SK-N-SH treated with all-trans-retinoic acid at 6 μM for 48 hours (cell line): ENCODE results near the gene TMEM94.

Experiments
- ATAC-seq: fragments of 200-7000 bp; cut with Tn5 transposase; 3 replicates; pipeline ENCODE4 v1.9.1; 2020; ENCODE audit warnings: mild to moderate bottlenecking, moderate library complexity
- ARNTL ChIP-seq: fragments of 450-650 bp; formaldehyde crosslinking; IDR thresholded peaks from 2 replicates; pipeline ENCODE4 v1.5.0; 2020; ENCODE audit warnings: low read depth, mild to moderate bottlenecking, moderate library complexity, borderline replicate concordance
- BACH2 ChIP-seq: fragments of 250-450 bp; sonication (Bioruptor Pico); IDR thresholded peaks from 2 replicates; pipeline ENCODE4 v1.9.0; 2021; ENCODE audit warnings: mild to moderate bottlenecking, borderline replicate concordance
- CSDC2 ChIP-seq: fragments of 250-450 bp; sonication (Bioruptor Pico); IDR thresholded peaks from 2 replicates; pipeline ENCODE4 v1.5.0; 2020; ENCODE audit warnings: mild to moderate bottlenecking, moderate library complexity
- ESRRG ChIP-seq: fragments of 250-450 bp; sonication (Bioruptor Pico); IDR thresholded peaks from 2 replicates; pipeline ENCODE4 v1.6.1; 2021; ENCODE audit warnings: mild to moderate bottlenecking
- GLIS3 ChIP-seq: fragments of 250-450 bp; sonication (Bioruptor Pico); IDR thresholded peaks from 2 replicates; pipeline ENCODE4 v1.5.0; 2020; ENCODE audit warnings: mild to moderate bottlenecking, moderate library complexity
- OSR1 ChIP-seq: fragments of 250-450 bp; sonication (Bioruptor Pico); IDR thresholded peaks from 2 replicates; pipeline ENCODE4 v1.8.0; 2022; ENCODE audit warnings: moderate library complexity, mild to moderate bottlenecking, inconsistent platforms
- PPARA ChIP-seq: fragments of 250-450 bp; sonication (Bioruptor Pico); IDR thresholded peaks from 2 replicates; pipeline ENCODE4 v1.5.0; 2020; ENCODE audit warnings: mild to moderate bottlenecking, borderline replicate concordance
- SNAI2 ChIP-seq: fragments of 250-450 bp; sonication (Bioruptor Pico); IDR thresholded peaks from 2 replicates; pipeline ENCODE4 v1.5.0; 2020; ENCODE audit warnings: mild to moderate bottlenecking, moderate library complexity
- TCF4 ChIP-seq: fragments of 250-450 bp; sonication (Bioruptor Pico); IDR thresholded peaks from 2 replicates; pipeline ENCODE4 v1.8.0; 2021; ENCODE audit warnings: mild to moderate bottlenecking, moderate library complexity, borderline replicate concordance
- TOX ChIP-seq: fragments of 250-450 bp; sonication (Bioruptor Pico); IDR thresholded peaks from 2 replicates; pipeline ENCODE4 v1.8.0; 2021; ENCODE audit warnings: mild to moderate bottlenecking, moderate library complexity, borderline replicate concordance
- ZC3H10 ChIP-seq: fragments of 250-450 bp; sonication (Bioruptor Pico); IDR thresholded peaks from 2 replicates; pipeline ENCODE4 v1.5.1; 2021; ENCODE audit warnings: mild to moderate bottlenecking, moderate library complexity
- ZFP3 ChIP-seq: fragments of 250-450 bp; sonication (Bioruptor Pico); IDR thresholded peaks from 2 replicates; pipeline ENCODE4 v1.5.0; 2020; ENCODE audit warnings: mild to moderate bottlenecking, moderate library complexity
- ZFP30 ChIP-seq: fragments of 450-650 bp; formaldehyde crosslinking; IDR thresholded peaks from 2 replicates; pipeline ENCODE4 v1.5.0; 2022; ENCODE audit warnings: mild to moderate bottlenecking, moderate library complexity
- ZNF565 ChIP-seq: fragments of 450-650 bp; formaldehyde crosslinking; conservative IDR thresholded peaks from 2 replicates; pipeline ENCODE4 v1.5.0; 2020; ENCODE audit warnings: low read depth, mild to moderate bottlenecking, moderate library complexity
- ZNF70 ChIP-seq: fragments of 450-650 bp; formaldehyde crosslinking; IDR thresholded peaks from 2 replicates; pipeline ENCODE4 v1.5.0; 2020; ENCODE audit warnings: mild to moderate bottlenecking, moderate library complexity
- ZNF8 ChIP-seq: fragments of 450-650 bp; formaldehyde crosslinking; IDR thresholded peaks from 2 replicates; pipeline ENCODE4 v1.5.0; 2020; ENCODE audit warnings: mild to moderate bottlenecking, moderate library complexity
- TF ChIP-seq, protein P1 (sequence below): fragments of 250-450 bp; sonication (Bioruptor Pico); IDR thresholded peaks from 2 replicates; pipeline ENCODE4 v1.5.1; 2020; ENCODE audit warnings: low read depth, mild to moderate bottlenecking, moderate library complexity
- TF ChIP-seq, protein P2 (sequence below): fragments of 250-450 bp; sonication (Bioruptor Pico); IDR thresholded peaks from 2 replicates; pipeline ENCODE4 v1.5.0; 2020; ENCODE audit warnings: mild to moderate bottlenecking, moderate library complexity
- TF ChIP-seq, protein P3 (sequence below): fragments of 250-450 bp; sonication (Bioruptor Pico); IDR thresholded peaks from 2 replicates; pipeline ENCODE4 v1.8.0; 2020; ENCODE audit warnings: mild to moderate bottlenecking, moderate library complexity, borderline replicate concordance
- TF ChIP-seq, protein P4 (sequence below): fragments of 250-450 bp; sonication (Bioruptor Pico); IDR thresholded peaks from 2 replicates; pipeline ENCODE4 v1.5.1; 2021; ENCODE audit warnings: mild to moderate bottlenecking, moderate library complexity

The TMEM94 gene

DNA sequence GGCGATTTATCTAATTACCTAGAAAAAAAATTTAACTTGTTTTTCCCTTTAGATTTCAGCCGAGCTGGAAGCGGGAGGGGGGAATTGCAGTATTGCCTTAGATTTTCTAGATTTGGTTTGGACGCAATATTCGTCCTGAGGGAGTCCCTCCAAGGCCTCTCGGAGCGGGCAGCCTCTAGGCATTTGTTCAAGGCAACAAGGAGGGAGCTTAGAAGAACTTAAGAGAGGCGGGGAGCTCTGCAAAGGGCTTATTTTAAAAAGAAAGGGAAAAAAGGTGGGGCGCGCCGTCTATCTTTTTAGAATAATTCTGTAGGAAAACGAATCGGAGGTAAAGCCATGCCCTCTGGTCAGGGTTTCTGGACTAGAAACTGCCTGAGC lies 407 bp upstream of the TMEM94 start:
- ATAC-seq: peak; percentile 46
- no peak for TF ChIP-seq ARNTL (CRISPR knock-in tag)
- TF ChIP-seq ZFP3: no peak
- TF ChIP-seq, protein P1, sequence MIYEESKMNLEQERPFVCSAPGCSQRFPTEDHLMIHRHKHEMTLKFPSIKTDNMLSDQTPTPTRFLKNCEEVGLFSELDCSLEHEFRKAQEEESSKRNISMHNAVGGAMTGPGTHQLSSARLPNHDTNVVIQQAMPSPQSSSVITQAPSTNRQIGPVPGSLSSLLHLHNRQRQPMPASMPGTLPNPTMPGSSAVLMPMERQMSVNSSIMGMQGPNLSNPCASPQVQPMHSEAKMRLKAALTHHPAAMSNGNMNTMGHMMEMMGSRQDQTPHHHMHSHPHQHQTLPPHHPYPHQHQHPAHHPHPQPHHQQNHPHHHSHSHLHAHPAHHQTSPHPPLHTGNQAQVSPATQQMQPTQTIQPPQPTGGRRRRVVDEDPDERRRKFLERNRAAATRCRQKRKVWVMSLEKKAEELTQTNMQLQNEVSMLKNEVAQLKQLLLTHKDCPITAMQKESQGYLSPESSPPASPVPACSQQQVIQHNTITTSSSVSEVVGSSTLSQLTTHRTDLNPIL (CRISPR knock-in tag): no peak
- no peak for TF ChIP-seq ESRRG (CRISPR knock-in tag)
- no peak for TF ChIP-seq ZNF8 (CRISPR knock-in tag)
- TF ChIP-seq, protein P2, sequence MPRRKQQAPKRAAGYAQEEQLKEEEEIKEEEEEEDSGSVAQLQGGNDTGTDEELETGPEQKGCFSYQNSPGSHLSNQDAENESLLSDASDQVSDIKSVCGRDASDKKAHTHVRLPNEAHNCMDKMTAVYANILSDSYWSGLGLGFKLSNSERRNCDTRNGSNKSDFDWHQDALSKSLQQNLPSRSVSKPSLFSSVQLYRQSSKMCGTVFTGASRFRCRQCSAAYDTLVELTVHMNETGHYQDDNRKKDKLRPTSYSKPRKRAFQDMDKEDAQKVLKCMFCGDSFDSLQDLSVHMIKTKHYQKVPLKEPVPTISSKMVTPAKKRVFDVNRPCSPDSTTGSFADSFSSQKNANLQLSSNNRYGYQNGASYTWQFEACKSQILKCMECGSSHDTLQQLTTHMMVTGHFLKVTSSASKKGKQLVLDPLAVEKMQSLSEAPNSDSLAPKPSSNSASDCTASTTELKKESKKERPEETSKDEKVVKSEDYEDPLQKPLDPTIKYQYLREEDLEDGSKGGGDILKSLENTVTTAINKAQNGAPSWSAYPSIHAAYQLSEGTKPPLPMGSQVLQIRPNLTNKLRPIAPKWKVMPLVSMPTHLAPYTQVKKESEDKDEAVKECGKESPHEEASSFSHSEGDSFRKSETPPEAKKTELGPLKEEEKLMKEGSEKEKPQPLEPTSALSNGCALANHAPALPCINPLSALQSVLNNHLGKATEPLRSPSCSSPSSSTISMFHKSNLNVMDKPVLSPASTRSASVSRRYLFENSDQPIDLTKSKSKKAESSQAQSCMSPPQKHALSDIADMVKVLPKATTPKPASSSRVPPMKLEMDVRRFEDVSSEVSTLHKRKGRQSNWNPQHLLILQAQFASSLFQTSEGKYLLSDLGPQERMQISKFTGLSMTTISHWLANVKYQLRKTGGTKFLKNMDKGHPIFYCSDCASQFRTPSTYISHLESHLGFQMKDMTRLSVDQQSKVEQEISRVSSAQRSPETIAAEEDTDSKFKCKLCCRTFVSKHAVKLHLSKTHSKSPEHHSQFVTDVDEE (CRISPR knock-in tag): no peak; the same call in 1 of the 2 replicates
- no peak for TF ChIP-seq ZNF565 (CRISPR knock-in tag)
- TF ChIP-seq, protein P3, sequence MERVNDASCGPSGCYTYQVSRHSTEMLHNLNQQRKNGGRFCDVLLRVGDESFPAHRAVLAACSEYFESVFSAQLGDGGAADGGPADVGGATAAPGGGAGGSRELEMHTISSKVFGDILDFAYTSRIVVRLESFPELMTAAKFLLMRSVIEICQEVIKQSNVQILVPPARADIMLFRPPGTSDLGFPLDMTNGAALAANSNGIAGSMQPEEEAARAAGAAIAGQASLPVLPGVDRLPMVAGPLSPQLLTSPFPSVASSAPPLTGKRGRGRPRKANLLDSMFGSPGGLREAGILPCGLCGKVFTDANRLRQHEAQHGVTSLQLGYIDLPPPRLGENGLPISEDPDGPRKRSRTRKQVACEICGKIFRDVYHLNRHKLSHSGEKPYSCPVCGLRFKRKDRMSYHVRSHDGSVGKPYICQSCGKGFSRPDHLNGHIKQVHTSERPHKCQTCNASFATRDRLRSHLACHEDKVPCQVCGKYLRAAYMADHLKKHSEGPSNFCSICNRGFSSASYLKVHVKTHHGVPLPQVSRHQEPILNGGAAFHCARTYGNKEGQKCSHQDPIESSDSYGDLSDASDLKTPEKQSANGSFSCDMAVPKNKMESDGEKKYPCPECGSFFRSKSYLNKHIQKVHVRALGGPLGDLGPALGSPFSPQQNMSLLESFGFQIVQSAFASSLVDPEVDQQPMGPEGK: no peak
- TF ChIP-seq PPARA (CRISPR knock-in tag): no peak
- TF ChIP-seq GLIS3 (CRISPR knock-in tag): no peak
- TF ChIP-seq TCF4 (CRISPR knock-in tag): no peak
- no peak for TF ChIP-seq TOX
- TF ChIP-seq ZNF70 (CRISPR knock-in tag): no peak
- TF ChIP-seq CSDC2 (CRISPR knock-in tag): no peak
- TF ChIP-seq ZFP30 (CRISPR knock-in tag): no peak
- TF ChIP-seq ZC3H10 (CRISPR knock-in tag): no peak
- TF ChIP-seq OSR1 (CRISPR knock-in tag): no peak

DNA sequence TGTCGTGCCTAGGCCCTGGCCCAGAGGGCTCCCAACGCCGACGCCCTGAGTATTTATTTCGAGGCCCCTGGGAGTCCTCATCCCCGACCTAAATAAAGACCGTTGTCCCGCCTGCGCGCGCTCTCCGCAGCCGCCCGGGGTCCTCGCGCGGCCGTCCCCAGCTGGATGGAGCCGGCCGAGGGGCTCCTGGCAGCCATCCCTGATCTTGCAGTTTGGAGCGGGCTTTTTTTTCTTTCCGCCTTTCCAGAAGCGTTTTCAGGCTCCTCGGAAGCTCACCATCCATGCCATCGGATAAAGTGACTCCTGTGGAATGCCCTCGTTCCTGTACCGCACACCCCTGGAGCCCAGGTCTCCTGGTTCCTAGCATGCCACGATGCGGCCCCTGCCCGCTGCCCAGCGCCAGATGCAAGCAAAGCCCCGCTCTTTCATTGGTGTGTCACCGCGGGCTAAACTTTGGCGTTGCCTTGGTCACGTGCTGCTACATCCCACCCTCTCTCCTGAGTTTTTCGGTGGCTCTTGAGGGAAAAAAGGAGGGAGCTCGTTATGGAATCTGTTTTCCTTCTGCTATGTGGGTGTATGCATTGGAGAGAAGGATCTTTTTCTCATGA lies 716 bp downstream of the TMEM94 start:
- ATAC-seq: peak; percentile 65
- TF ChIP-seq SNAI2 (no peak), TCF4 (CRISPR knock-in tag) (0 out of 2 replicates have a peak, but pooled peaks have one; percentile 40)
- TF ChIP-seq, protein P2 (CRISPR knock-in tag): 0 out of 2 replicates have a peak, but pooled peaks have one; percentile 18
- TF ChIP-seq, all 23 proteins: peak for 2

DNA sequence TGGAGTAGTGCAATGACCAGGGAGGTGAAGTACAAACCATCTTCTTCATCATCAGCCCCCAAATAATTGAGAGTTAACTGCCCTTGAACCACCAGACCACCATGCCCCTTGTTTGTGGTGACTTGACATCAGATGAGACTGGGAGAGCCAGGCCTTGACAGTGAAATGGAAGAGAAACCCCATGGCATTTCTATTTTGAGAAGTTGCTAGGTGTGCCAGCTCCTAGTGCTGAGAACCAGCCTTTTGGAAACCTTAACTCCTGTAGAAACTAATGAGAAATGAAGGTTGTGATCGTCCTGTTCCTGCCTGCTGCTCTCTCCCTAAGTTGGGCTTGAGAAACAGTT lies 2.8 kb downstream of the TMEM94 start:
- no peak for TF ChIP-seq CSDC2 (CRISPR knock-in tag)
- no peak for TF ChIP-seq ZNF8 (CRISPR knock-in tag)
- no peak for TF ChIP-seq TOX
- TF ChIP-seq GLIS3 (CRISPR knock-in tag): no peak
- TF ChIP-seq SNAI2: no peak
- TF ChIP-seq BACH2 (CRISPR knock-in tag): no peak
- no peak for TF ChIP-seq ZNF70 (CRISPR knock-in tag)
- TF ChIP-seq, protein P4, sequence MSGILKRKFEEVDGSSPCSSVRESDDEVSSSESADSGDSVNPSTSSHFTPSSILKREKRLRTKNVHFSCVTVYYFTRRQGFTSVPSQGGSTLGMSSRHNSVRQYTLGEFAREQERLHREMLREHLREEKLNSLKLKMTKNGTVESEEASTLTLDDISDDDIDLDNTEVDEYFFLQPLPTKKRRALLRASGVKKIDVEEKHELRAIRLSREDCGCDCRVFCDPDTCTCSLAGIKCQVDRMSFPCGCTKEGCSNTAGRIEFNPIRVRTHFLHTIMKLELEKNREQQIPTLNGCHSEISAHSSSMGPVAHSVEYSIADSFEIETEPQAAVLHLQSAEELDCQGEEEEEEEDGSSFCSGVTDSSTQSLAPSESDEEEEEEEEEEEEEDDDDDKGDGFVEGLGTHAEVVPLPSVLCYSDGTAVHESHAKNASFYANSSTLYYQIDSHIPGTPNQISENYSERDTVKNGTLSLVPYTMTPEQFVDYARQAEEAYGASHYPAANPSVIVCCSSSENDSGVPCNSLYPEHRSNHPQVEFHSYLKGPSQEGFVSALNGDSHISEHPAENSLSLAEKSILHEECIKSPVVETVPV (CRISPR knock-in tag): no peak
- no peak for TF ChIP-seq ZFP3
- TF ChIP-seq, protein P2 (CRISPR knock-in tag): no peak
- no peak for TF ChIP-seq TCF4 (CRISPR knock-in tag)
- no peak for TF ChIP-seq ARNTL (CRISPR knock-in tag)
- no peak for TF ChIP-seq ZNF565 (CRISPR knock-in tag)
- no peak for TF ChIP-seq ESRRG (CRISPR knock-in tag)
- ATAC-seq: no peak
